Measurements from ENCODE around the gene HGFAC.

The HGFAC gene

DNA sequence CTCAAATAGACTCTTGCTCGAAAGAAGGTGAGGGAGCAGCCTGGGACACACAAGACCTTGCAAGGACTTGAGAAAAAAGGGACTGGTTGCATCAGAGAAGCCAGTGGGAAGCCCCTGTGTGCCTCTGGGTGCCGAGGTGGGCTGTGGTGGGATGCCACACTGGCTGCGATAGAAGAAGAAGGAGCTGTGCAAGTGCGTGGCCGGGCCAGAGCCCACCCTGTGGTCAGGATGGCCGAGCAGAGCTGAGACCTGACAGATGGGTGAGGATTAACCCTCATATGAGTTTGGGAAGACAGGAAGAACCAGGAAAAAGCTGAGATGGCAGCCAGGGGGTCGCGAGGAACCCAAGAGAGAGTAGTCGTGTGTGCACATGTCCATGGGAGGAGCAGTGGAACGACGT lies 44.6 kb upstream of the HGFAC start:
- Histone ChIP-seq H3K36me3 (ENCODE audit: insufficient read depth) (no peaks in the 10 kb centered on the region), H3K9ac (no peak overlapping the region), H2AFZ (ENCODE audit: low read depth) (no peak overlapping the region), H3K4me1 (ENCODE audit: low read depth, poor library complexity, severe bottlenecking) (no peaks in the 10 kb centered on the region), H3K4me2 (no peak overlapping the region), H3K79me2 (ENCODE audit: insufficient read depth, low read depth) (no peaks in the 10 kb centered on the region), H3K27me3 (ENCODE audit: insufficient read depth, low read depth) (no peaks in the 10 kb centered on the region), H4K20me1 (ENCODE audit: insufficient read depth) (no peaks in the 10 kb centered on the region), H3K4me3 (IDR thresholded peaks at IDR 0.05; ENCODE audit: insufficient read depth, low read depth, low read length) (no peak overlapping the region), H3K27ac (no peak overlapping the region)
- TF ChIP-seq, protein P1, sequence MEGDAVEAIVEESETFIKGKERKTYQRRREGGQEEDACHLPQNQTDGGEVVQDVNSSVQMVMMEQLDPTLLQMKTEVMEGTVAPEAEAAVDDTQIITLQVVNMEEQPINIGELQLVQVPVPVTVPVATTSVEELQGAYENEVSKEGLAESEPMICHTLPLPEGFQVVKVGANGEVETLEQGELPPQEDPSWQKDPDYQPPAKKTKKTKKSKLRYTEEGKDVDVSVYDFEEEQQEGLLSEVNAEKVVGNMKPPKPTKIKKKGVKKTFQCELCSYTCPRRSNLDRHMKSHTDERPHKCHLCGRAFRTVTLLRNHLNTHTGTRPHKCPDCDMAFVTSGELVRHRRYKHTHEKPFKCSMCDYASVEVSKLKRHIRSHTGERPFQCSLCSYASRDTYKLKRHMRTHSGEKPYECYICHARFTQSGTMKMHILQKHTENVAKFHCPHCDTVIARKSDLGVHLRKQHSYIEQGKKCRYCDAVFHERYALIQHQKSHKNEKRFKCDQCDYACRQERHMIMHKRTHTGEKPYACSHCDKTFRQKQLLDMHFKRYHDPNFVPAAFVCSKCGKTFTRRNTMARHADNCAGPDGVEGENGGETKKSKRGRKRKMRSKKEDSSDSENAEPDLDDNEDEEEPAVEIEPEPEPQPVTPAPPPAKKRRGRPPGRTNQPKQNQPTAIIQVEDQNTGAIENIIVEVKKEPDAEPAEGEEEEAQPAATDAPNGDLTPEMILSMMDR (conservative IDR thresholded peaks at IDR 0.05; ENCODE audit: low read depth, low read length), result no peak

DNA sequence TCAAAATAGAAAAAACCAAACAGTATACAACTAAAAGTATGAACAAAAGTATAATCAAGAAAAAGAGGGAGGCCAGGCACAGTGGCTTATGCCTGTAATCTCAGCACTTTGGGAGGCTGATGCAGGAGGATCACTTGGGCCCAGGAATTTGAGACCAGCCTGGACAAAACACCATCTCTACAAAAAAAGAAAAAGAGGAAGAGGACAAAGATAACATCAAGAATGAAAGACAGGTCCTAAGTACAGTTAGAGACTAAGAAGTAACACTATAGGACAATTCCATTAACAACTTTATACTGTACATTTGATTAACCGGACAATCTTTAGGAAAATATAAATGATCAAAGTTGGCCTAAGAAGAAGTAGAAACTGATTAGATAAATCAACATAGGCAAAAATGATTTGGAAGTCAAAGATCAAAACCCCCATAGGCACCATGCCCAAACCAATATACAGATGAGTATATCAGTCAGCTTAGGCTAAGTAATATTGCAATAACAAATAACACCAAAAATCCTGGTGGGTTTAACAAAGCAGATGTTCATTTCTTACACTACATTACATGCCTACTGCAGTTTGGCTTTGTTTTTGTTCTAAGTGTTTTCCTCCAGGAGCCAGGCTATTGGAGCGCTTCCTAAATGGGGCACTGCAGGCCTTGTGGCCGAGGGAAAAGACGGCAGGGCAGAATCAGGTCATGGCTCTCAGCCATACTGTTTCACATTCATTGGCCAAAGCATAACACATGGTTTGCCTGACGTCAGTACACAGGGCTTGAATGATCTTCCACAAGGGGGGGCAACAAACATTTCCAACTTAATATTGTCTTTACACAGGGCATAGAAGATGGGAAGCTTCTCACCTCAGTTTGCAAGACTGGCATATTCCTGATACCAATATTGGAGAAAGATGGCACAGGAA lies 42.2 kb upstream of the HGFAC start:
- H2AFZ ChIP-seq (ENCODE audit: low read depth), result no peak overlapping the region
- H3K79me2 ChIP-seq (ENCODE audit: insufficient read depth, low read depth), result no peaks in the 10 kb centered on the region
- no peaks in the 10 kb centered on the region for H3K27me3 ChIP-seq (ENCODE audit: insufficient read depth, low read depth)
- H3K36me3 ChIP-seq (ENCODE audit: insufficient read depth), result no peaks in the 10 kb centered on the region
- H3K4me1 ChIP-seq (ENCODE audit: low read depth, poor library complexity, severe bottlenecking), result no peaks in the 10 kb centered on the region
- TF ChIP-seq, protein P1 (conservative IDR thresholded peaks at IDR 0.05; ENCODE audit: low read depth, low read length), result no peak
- no peaks in the 10 kb centered on the region for H4K20me1 ChIP-seq (ENCODE audit: insufficient read depth)
- H3K9ac ChIP-seq, result no peak overlapping the region
- no peak overlapping the region for H3K4me3 ChIP-seq (IDR thresholded peaks at IDR 0.05; ENCODE audit: insufficient read depth, low read depth, low read length)
- H3K4me2 ChIP-seq, result no peak overlapping the region
- H3K27ac ChIP-seq, result no peak overlapping the region

DNA sequence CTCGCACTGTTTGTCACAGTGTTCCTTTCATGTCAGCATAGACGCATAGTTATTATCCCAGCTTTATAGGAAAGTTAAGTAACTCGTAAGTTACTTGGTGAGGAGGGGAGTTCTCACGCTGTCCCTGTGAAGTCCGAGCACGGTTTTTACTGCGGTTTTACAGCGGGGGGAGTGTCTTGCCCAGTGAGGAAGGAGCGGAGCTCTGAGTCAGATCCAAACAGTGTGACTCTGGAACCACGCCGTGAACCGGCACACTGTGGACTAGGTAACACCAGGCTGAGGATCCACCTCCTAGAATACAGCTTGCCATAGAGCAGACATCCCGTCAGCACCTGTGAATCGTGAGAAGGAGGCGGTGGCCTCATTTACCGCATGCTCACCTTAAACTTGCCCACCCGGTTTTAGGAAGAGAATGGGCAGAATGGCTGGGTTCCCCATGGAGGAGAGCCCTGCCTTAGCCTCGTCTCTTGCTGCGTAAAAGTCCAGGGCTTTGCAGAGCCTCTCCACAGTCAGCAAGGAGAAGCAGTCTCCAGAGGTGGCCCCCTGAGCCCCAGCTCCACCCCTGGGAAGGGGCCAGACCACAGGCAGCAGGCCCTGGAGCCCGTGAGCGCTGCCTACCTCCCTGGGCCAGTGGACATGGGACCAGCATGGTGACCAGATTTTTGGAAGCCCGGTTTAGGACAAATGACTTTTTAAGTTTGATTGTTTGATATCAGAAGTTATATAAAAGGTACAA lies 40.2 kb upstream of the HGFAC start:
- no peak overlapping the region for H2AFZ ChIP-seq (ENCODE audit: low read depth)
- no peaks in the 10 kb centered on the region for H3K36me3 ChIP-seq (ENCODE audit: insufficient read depth)
- H4K20me1 ChIP-seq (ENCODE audit: insufficient read depth), result no peaks in the 10 kb centered on the region
- H3K4me2 ChIP-seq, result no peak overlapping the region
- H3K4me1 ChIP-seq (ENCODE audit: low read depth, poor library complexity, severe bottlenecking), result no peaks in the 10 kb centered on the region
- no peak overlapping the region for H3K4me3 ChIP-seq (IDR thresholded peaks at IDR 0.05; ENCODE audit: insufficient read depth, low read depth, low read length)
- H3K27ac ChIP-seq, result no peak overlapping the region
- no peaks in the 10 kb centered on the region for H3K79me2 ChIP-seq (ENCODE audit: insufficient read depth, low read depth)
- TF ChIP-seq, protein P1 (conservative IDR thresholded peaks at IDR 0.05; ENCODE audit: low read depth, low read length), result no peak
- no peaks in the 10 kb centered on the region for H3K27me3 ChIP-seq (ENCODE audit: insufficient read depth, low read depth)
- H3K9ac ChIP-seq, result no peak overlapping the region

DNA sequence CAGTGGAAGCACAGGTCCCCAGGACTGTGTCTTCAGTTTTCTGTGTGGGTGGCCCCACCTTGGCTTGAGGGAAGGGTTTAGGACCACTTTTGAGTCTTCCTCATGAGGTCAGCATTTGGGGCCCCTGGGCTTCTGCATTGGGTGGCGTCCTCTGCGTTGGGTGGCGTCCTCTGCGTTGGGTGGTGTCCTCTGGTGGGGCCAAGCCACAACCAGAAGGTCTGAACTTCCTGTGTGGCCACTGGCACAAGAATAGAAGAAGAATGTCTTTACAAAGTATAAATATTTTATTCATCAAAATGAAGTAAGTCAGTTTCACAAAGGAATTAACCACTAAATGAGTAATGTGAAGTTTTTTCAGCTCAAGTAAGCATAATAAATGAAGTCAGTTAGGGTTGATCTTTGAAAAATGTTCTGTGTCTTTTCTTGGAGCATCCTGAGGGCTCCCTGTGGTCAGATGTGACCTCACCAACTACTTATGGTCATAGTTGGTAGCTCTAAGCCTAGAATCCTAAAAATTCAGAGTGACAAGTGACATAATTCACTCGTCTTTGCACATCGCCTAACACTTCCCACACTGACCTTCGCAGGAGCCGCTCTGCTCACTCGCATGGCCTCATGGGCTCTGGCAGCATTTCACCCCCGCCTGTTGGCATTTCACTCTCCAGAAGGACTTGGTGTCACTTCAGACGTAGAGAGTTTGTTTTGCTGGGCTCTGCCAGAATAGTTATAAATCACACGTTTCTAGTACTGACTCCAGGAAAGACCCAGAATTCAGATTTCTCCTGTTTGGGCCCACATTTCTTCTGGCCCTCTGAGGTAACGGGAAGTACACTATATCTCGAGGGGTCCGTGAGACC lies 39.0 kb upstream of the HGFAC start:
- H3K9ac ChIP-seq, result no peak overlapping the region
- H3K36me3 ChIP-seq (ENCODE audit: insufficient read depth), result no peaks in the 10 kb centered on the region
- no peak overlapping the region for H3K27ac ChIP-seq
- H3K79me2 ChIP-seq (ENCODE audit: insufficient read depth, low read depth), result no peaks in the 10 kb centered on the region
- H3K4me2 ChIP-seq, result no peak overlapping the region
- H4K20me1 ChIP-seq (ENCODE audit: insufficient read depth), result no peaks in the 10 kb centered on the region
- TF ChIP-seq, protein P1 (conservative IDR thresholded peaks at IDR 0.05; ENCODE audit: low read depth, low read length), result no peak
- H2AFZ ChIP-seq (ENCODE audit: low read depth), result no peak overlapping the region
- no peaks in the 10 kb centered on the region for H3K4me1 ChIP-seq (ENCODE audit: low read depth, poor library complexity, severe bottlenecking)
- no peaks in the 10 kb centered on the region for H3K27me3 ChIP-seq (ENCODE audit: insufficient read depth, low read depth)
- no peak overlapping the region for H3K4me3 ChIP-seq (IDR thresholded peaks at IDR 0.05; ENCODE audit: insufficient read depth, low read depth, low read length)
